T-helper 17 cell (primary cell): ENCODE measurements around the gene HACE1. TPM values are rescaled to one million over a fixed set of nuclear protein-coding genes. Genes with fewer than 3 reads are reported as not detected.
"Not testable (repeated sequence)": the region's sequence is repeated elsewhere in the genome, so short reads cannot be mapped to it uniquely, and the experiment has no call there.

ENCODE experiments used
- ATAC-seq: fragments of 150-1000 bp; cut with Tn5 transposase; 2 replicates; pipeline ENCODE4 v1.10.0; 2021; ENCODE audit warnings: mild to moderate bottlenecking, moderate library complexity
- DNase-seq, 3 donors: peaks; one replicate each; pipeline versions ENCODE4 v3.0.0 to v3.0.0-alpha.2; 2020 to 2021
- H3K9me3 ChIP-seq: one replicate; pipeline ENCODE4 v1.7.0; 2013; ENCODE audit warnings: low read length, mild to moderate bottlenecking; ENCODE audit not compliant: control insufficient read depth, poor library complexity, severe bottlenecking
- H3K27ac Mint-ChIP-seq: one replicate; pipeline ENCODE4 v1.8.0; 2022; ENCODE audit warnings: mild to moderate bottlenecking, moderate library complexity, mixed read lengths
- H3K27me3 Mint-ChIP-seq: one replicate; pipeline ENCODE4 v1.8.0; 2022; ENCODE audit warnings: mixed read lengths
- H3K36me3 Mint-ChIP-seq: one replicate; pipeline ENCODE4 v1.8.0; 2022; ENCODE audit warnings: low read depth, mixed read lengths
- H3K4me1 Mint-ChIP-seq: one replicate; pipeline ENCODE4 v1.8.0; 2022; ENCODE audit warnings: mild to moderate bottlenecking, mixed read lengths
- H3K4me3 Mint-ChIP-seq: one replicate; pipeline ENCODE4 v1.8.0; 2022; ENCODE audit warnings: mild to moderate bottlenecking, moderate library complexity, mixed read lengths
- total RNA-seq, 4 donors: library from RNA in 2 of 4; stranded (reverse) in 2 of 4; gene quantifications; one replicate each; pipeline ENCODE4 v1.2.3 and lab custom pipeline; 2022 to 2026

Gene HACE1, protein sequence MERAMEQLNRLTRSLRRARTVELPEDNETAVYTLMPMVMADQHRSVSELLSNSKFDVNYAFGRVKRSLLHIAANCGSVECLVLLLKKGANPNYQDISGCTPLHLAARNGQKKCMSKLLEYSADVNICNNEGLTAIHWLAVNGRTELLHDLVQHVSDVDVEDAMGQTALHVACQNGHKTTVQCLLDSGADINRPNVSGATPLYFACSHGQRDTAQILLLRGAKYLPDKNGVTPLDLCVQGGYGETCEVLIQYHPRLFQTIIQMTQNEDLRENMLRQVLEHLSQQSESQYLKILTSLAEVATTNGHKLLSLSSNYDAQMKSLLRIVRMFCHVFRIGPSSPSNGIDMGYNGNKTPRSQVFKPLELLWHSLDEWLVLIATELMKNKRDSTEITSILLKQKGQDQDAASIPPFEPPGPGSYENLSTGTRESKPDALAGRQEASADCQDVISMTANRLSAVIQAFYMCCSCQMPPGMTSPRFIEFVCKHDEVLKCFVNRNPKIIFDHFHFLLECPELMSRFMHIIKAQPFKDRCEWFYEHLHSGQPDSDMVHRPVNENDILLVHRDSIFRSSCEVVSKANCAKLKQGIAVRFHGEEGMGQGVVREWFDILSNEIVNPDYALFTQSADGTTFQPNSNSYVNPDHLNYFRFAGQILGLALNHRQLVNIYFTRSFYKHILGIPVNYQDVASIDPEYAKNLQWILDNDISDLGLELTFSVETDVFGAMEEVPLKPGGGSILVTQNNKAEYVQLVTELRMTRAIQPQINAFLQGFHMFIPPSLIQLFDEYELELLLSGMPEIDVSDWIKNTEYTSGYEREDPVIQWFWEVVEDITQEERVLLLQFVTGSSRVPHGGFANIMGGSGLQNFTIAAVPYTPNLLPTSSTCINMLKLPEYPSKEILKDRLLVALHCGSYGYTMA
- total RNA-seq (10 to 100 TPM in 1 of 2 donors, 1 to 10 TPM in 1; 9.9 to 11.0 TPM), total RNA-seq (lab: John Stamatoyannopoulos, UW) (21.2 to 27.8 reads per million in 2 donors)

DNA sequence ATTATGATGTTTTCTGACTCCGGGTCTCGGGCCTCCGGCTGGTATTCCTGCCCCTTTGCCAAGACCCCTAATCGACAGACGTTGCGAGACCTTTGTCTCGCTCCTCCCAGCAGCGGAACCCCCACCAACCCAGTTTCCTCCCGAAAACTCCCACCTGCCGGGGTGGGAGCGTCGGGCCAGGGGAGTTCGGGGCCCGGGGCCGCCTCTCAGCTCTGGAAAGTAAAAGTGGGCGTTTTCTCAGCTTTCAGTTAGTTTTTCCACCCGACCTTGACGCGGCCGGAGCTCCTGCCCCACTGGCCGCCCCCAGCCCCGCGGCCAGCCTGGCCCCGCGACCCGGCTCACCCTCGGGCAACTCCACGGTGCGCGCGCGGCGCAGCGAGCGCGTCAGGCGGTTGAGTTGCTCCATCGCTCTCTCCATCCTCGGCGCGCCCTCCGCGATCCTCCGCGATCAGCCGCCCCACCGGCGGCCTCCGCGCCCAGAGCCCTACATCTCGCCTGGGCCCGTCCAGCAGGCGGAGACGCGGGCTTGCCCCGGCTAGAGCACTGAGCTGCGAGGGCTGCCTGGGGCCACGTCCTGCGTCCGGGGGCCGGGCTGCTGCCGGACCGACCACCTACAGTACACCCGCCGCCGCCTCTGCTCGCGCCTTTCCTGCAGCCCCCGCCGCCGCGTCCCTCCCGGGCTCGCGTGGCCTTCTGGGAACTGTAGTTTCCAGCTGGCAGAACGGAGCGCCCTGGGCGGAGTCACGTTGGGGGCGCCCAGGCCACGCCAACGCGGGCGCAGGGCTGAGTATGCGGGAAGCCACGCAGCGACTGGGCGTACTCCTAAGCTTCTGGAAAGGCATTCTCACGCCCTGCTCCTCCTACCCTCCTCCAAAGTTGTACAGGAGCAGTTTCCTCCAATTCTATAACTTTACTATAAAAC is at the start of gene HACE1:
TSS of gene HACE1 (minus strand) at position 695 of the 922 bp plus-strand sequence. CDS start at position 418, 277 bp downstream.
- H3K27me3 Mint-ChIP-seq, result peaks cover 10% of the 10 kb centered on the region
- ATAC-seq, result peak; percentile 98
- peak within 1 kb of the TSS; percentile 90 for H3K4me3 Mint-ChIP-seq
- H3K9me3 ChIP-seq, result no peaks in the 10 kb centered on the region
- DNase-seq, result peak; percentile 74 to 82 (median 81)
- peaks cover 16% of the 10 kb centered on the region for H3K4me1 Mint-ChIP-seq
- no peaks in the 10 kb centered on the region for H3K36me3 Mint-ChIP-seq
- H3K27ac Mint-ChIP-seq, result peak within 1 kb of the TSS; percentile 63

DNA sequence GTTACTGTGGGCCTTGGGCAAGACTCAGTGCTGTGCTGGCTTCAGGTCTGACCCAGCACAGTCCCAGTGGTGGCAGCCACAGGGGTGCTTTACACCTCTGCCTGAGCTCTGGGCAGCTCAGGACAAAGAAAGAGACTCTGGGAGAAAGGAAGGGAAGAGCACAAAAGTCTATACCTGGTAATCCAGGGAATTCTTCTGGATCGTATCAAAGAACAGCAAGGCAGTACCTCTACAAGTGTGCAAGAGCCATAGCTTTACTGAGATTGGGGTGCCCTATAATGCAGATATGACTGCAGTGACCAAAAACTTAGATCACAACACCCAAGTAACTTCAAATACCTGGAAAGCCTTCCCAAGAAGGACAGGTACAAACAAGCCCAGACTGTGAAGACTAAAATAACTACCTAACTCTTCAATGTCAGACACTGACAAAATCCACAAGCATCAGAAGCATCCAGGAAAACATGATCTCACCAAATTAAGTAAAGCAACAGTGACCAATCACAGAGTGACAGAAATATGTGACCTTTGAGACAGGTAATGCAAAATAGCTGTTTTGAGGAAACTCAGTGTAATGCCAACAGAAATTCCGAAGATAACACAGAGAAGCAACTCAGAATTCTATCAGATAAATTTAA is 49.3 kb upstream of the HACE1 start:
- Mint-ChIP-seq H3K27me3 (peaks cover 32% of the 10 kb centered on the region), H3K36me3 (no peaks in the 10 kb centered on the region), H3K4me1 (no peaks in the 10 kb centered on the region), H3K4me3 (no peak overlapping the region), H3K27ac (no peak overlapping the region)
- DNase-seq (no peak), ATAC-seq (no peak)
- H3K9me3 ChIP-seq, result no peaks in the 10 kb centered on the region

DNA sequence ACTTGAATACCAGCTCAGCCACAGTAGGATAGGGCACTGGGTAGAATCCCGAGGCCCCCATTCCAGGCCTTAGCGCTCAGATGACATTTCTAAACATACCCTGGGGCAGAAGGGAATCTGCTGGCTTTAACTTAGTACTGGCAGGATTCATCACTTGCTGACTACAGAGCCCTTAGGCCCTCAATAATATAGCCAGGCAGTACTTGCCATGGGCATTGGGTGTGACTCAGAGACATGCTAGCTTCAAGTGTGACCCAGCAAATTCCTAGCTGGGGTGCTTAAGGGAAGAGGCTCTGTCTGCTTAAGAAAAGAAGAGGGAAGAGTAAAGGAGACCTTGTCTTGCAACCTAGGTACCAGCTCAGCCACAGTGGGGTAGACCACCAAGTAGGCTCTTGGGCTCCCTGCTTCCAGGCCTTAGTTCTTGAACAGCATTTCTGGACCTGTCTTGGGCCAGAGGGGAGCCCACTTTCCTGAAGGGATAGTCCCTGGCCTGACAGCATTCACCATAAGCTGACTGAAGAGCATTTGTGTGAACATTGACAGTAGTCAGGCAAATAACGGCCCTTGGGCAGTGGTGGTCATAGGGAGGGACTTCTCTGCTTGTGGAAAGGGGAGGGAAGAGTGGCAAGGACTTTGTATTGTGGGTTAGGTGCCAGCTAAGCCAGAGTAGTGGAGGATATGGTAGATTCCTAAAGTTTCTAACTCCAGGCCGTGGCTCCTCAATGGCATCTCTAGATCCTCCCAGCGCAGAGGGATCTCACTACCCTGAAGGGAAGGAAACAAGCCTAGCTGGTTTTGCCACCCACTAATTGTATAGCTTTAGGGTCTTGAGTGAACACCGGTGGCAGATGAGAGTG is 48.5 kb upstream of the HACE1 start:
- no peaks in the 10 kb centered on the region for H3K9me3 ChIP-seq
- ATAC-seq, result no peak
- no peaks in the 10 kb centered on the region for H3K36me3 Mint-ChIP-seq
- H3K4me3 Mint-ChIP-seq, result no peak overlapping the region
- no peak overlapping the region for H3K27ac Mint-ChIP-seq
- DNase-seq, result no peak
- H3K27me3 Mint-ChIP-seq, result peaks cover 32% of the 10 kb centered on the region
- no peaks in the 10 kb centered on the region for H3K4me1 Mint-ChIP-seq

DNA sequence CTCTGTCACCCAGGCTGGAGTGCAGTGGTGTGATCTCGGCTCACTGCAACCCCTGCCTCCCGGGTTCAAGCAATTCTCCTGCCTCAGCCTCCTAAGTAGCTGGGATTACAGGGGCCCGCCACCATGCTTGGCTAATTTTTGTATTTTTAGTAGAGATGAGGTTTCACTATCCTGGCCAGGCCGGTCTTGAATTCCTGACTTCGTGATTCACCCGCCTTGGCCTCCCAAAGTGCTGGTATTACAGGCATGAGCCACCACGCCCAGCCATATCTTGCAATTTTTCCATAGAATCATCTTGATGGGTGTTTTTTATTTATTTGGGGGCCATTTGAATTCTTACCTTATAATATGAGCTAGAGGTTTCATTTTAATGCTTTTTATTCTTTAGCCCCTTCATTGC is 39.2 kb upstream of the HACE1 start:
- not testable (repeated sequence) for H3K27ac Mint-ChIP-seq, ATAC-seq, H3K9me3 ChIP-seq, H3K4me3 Mint-ChIP-seq, H3K4me1 Mint-ChIP-seq, H3K36me3 Mint-ChIP-seq, DNase-seq
- H3K27me3 Mint-ChIP-seq, result peaks cover 14% of the 10 kb centered on the region

DNA sequence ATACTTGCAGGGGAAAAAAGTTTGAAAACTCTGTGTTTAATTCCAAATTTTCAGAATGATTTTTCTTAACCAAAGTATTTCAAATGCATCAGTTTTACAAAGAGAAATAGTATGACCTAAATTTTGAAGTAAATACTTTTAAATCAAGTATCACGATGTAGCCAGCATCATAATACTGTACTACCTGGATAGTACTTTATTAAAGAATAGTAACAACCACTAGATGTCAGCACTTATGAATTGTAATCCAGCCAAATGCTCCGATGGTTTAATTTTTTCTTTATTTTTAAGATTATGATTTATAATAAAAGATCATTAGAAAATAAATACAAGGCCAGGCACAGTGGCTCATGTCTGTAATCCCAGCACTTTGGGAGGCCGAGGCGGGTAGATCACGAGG is 37.2 kb upstream of the HACE1 start:
- no peak overlapping the region for H3K4me3 Mint-ChIP-seq
- ATAC-seq (no peak), DNase-seq (no peak)
- no peak overlapping the region for H3K27ac Mint-ChIP-seq
- no peaks in the 10 kb centered on the region for H3K36me3 Mint-ChIP-seq
- peaks cover 2% of the 10 kb centered on the region for H3K9me3 ChIP-seq
- H3K4me1 Mint-ChIP-seq, result no peaks in the 10 kb centered on the region
- H3K27me3 Mint-ChIP-seq, result peaks cover 26% of the 10 kb centered on the region

DNA sequence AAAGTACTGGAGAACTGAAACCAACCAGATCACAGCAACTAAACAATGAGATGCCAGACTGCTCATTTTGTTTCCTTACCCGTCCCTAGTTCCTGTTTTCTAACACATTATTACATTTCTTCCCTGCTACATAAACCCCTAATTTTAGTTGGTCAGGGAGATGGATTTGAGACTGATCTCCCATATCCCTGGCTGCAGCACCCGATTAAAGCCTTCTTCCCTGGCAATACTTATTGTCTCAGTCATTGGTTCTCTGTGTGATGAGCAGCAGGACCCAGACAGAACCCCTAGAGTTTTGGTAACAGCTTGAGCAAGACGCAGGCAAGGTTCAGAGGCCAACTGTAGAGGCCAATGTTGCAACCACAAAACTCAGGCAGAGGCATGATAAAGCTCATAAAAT is 28.3 kb upstream of the HACE1 start:
- Mint-ChIP-seq H3K27me3 (peaks cover 38% of the 10 kb centered on the region), H3K27ac (no peak overlapping the region), H3K36me3 (peaks cover 4% of the 10 kb centered on the region), H3K4me1 (peaks cover 3% of the 10 kb centered on the region), H3K4me3 (no peak overlapping the region)
- H3K9me3 ChIP-seq, result no peaks in the 10 kb centered on the region
- DNase-seq, result no peak
- no peak for ATAC-seq

DNA sequence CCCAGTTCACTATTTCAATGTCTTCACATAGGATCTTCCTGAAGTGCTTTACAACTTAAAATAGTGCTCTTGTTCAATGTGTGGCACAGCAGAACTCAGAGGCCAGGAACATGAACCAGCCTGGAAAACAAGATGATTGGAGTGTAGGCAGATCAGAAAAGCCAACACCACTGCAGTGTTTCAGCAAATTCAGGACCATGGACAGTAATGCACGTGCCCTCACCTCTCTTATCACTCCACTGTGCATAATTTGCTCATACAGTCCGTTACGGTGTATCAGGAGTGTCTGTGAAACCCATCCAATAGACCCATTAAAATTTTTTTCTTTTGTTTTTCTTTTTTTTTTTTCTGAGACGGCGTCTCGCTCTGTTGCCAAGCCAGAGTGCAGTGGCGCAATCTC is 27.6 kb upstream of the HACE1 start:
- Mint-ChIP-seq H3K4me3 (no peak overlapping the region), H3K36me3 (peaks cover 4% of the 10 kb centered on the region), H3K27me3 (peaks cover 38% of the 10 kb centered on the region), H3K27ac (no peak overlapping the region), H3K4me1 (peaks cover 3% of the 10 kb centered on the region)
- no peaks in the 10 kb centered on the region for H3K9me3 ChIP-seq
- no peak for ATAC-seq
- no peak for DNase-seq

DNA sequence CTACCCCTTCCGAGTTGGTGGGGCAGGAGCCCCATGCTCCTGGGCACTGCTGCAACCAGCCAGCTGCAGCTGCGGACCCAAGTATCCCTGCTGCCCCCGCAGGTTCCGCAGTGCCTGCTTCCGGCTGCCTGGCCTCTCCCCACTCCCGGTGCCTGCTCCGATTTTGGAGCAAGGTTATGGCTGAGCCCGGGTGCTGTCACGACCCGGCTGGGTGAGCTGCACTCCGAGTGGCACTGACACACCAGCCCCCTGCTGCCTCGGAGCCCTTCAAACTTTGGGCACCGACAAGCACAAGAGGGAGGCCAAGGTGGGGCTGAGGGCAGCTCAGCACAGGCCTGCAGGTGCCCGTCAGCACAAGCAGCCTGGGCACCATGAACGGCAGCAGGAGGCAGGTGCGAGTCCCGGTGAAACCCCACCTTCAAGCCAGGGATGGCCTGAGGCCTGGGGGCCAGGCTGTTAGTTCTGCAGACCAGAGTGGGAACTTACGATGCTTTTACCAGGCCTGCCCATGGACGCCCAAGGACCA is 25.9 kb upstream of the HACE1 start:
- no peaks in the 10 kb centered on the region for H3K9me3 ChIP-seq
- ATAC-seq (no peak), DNase-seq (no peak)
- Mint-ChIP-seq H3K27me3 (peaks cover 41% of the 10 kb centered on the region), H3K4me1 (peaks cover 3% of the 10 kb centered on the region), H3K4me3 (no peak overlapping the region), H3K27ac (no peak overlapping the region), H3K36me3 (peaks cover 4% of the 10 kb centered on the region)

DNA sequence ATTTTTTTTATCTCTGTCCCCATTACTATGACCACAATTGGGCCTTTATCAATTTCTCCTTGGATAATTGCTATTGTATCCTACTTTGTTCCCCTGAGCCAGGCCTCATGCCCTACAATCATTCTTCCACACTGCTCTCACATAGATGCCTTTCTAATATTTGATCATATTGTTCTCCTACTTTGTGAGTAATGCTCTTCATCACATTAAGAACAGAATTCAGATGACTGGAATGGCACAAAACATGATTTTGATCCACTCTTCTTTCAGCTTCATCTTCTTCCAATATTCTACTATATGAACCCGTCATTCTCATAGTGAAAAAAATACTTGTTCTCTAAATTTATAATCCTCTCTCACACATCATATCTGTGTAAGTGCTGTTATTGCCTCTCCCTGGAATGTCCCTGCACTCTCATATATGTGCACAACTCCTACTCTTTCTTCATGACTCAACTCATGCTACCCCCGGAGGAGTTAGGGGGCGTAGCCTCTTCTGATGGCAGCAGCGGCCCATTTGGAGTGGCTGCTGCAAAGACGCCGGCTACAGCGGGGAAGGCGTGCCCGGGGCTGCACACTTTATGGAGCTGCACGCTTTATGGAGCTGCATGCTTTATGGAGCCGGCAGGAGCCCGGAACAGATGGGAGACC is 25.3 kb upstream of the HACE1 start:
- H3K27me3 Mint-ChIP-seq, result peaks cover 41% of the 10 kb centered on the region
- no peak overlapping the region for H3K27ac Mint-ChIP-seq
- no peak for ATAC-seq
- no peaks in the 10 kb centered on the region for H3K9me3 ChIP-seq
- peaks cover 3% of the 10 kb centered on the region for H3K4me1 Mint-ChIP-seq
- no peak overlapping the region for H3K4me3 Mint-ChIP-seq
- no peak for DNase-seq
- peaks cover 4% of the 10 kb centered on the region for H3K36me3 Mint-ChIP-seq

DNA sequence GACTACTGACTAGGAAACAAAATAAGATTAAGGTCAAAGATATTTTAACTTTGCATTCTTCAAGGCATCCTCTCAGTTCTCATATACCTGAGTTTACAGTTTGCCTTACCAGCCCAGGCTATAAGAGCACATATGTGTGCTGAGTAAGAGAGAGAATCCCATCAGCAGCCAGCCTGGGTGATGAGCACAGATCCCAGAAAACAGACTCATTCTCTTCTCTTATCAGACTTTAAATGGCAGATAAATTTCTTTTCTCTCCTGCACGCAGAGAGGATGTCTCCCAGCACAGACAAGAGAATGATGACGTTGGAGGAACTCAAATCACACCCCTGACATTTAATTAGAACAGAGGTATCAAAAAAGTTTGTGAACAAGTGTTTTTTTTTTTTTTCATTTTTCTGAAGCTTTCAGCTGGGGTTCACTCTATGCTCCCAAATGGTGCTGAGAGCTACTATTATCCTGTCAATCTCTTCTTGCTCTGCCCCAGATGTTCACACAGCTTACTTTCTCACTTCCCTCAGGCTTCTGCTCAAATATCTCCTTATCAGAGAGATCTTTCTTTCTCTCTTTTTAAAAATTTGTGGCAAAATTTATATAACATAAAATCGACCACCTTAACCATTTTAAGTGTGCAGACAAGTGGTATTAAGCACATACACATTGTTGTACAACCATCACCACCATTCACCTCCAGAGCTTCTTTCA is 22.4 kb upstream of the HACE1 start:
- ATAC-seq (no peak), DNase-seq (no peak)
- H3K27me3 Mint-ChIP-seq, result peaks cover 48% of the 10 kb centered on the region
- peaks cover 3% of the 10 kb centered on the region for H3K4me1 Mint-ChIP-seq
- no peak overlapping the region for H3K27ac Mint-ChIP-seq
- H3K36me3 Mint-ChIP-seq, result peaks cover 4% of the 10 kb centered on the region
- H3K9me3 ChIP-seq, result no peaks in the 10 kb centered on the region
- H3K4me3 Mint-ChIP-seq, result no peak overlapping the region

DNA sequence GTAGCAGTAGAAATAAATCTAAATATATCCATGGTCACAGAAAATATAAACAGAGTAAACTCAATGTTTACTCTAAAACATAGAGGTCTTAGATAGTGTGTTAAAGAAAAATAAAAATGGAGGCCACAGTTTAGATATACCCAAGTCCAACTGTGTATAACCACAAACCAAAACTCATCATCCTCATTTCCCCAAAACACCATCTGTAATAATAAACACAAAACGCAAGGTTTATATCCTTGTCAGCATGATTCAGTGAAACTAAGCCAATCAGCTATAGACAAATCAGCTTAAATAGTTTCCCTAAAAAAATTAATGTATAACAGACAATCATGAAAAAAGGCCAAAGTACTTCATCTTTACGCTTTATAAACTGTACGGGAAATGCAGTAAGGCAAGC is 2.7 kb upstream of the HACE1 start:
- Mint-ChIP-seq H3K36me3 (no peaks in the 10 kb centered on the region), H3K27me3 (peaks cover 38% of the 10 kb centered on the region), H3K27ac (no peak overlapping the region), H3K4me1 (peaks cover 11% of the 10 kb centered on the region), H3K4me3 (no peak overlapping the region)
- DNase-seq (no peak), ATAC-seq (no peak)
- H3K9me3 ChIP-seq, result no peaks in the 10 kb centered on the region
